Body of pancreas (tissue), 4 donors: ENCODE data around the gene FBP2.
"Not testable (repeated sequence)": the region's sequence is repeated elsewhere in the genome, so short reads cannot be mapped to it uniquely, and the experiment has no call there.

Source experiments
- POLR2A ChIP-seq, 3 donors: fragments of 450-650 bp; IDR thresholded peaks; one replicate each; pipeline ENCODE4 v1.6.1; 2016; ENCODE audit warnings: antibody characterized with exemption in 3 of 3, mild to moderate bottlenecking in 2 of 3
- TF ChIP-seq, protein P1 (sequence below), 7 experiments: fragments of 450-650 bp in 4 of 7; fragments of 200-600 bp in 3 of 7; sonication (generic) in 3 of 7; IDR thresholded peaks; one replicate each; pipeline ENCODE4 v1.5.1; 2016 to 2019; ENCODE audit warnings: antibody characterized with exemption in 7 of 7

GRCh38 chr9:94591046-94591545 lies 2.5 kb downstream of the FBP2 start:
- TF ChIP-seq, protein P1, sequence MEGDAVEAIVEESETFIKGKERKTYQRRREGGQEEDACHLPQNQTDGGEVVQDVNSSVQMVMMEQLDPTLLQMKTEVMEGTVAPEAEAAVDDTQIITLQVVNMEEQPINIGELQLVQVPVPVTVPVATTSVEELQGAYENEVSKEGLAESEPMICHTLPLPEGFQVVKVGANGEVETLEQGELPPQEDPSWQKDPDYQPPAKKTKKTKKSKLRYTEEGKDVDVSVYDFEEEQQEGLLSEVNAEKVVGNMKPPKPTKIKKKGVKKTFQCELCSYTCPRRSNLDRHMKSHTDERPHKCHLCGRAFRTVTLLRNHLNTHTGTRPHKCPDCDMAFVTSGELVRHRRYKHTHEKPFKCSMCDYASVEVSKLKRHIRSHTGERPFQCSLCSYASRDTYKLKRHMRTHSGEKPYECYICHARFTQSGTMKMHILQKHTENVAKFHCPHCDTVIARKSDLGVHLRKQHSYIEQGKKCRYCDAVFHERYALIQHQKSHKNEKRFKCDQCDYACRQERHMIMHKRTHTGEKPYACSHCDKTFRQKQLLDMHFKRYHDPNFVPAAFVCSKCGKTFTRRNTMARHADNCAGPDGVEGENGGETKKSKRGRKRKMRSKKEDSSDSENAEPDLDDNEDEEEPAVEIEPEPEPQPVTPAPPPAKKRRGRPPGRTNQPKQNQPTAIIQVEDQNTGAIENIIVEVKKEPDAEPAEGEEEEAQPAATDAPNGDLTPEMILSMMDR (IDR thresholded peaks at IDR 0.05): not testable (repeated sequence)
- TF ChIP-seq POLR2A (IDR thresholded peaks at IDR 0.05): not testable (repeated sequence)
